Measurements from ENCODE around the gene MC1R.

DNA sequence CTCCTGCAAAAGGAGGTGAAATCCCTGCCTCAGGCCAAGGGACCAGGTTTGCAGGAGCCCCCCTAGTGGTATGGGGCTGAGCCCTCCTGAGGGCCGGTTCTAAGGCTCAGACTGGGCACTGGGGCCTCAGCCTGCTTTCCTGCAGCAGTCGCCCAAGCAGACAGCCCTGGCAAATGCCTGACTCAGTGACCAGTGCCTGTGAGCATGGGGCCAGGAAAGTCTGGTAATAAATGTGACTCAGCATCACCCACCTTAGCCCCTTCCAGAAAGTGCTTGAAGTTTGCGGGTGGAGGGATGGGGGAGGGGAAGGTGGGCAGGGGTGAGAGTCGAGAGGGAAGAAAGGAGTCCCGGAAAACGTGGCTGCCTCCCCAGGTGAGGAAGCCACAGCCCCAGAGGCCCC lies 2.1 kb downstream of the MC1R start:
- TF ChIP-seq CTCF (IDR thresholded peaks at IDR 0.05; ENCODE audit: borderline replicate concordance, extremely low read depth, low read length, poor library complexity, severe bottlenecking) (no peak), EZH2 (IDR thresholded peaks at IDR 0.05; ENCODE audit: borderline replicate concordance, low read depth, low read length, severe bottlenecking) (no peak)

Measured in DND-41 (cell line).